Measurements from ENCODE around the gene C9orf78.

Gene C9orf78

GRCh38 chr9:129845373-129845772 is 10.3 kb upstream of the C9orf78 start:
- DNase-seq, result no peak

- DNase-seq, result no peak
Observed at GRCh38 chr9:129841071-129841470, 6.0 kb upstream of the C9orf78 start.

DNA sequence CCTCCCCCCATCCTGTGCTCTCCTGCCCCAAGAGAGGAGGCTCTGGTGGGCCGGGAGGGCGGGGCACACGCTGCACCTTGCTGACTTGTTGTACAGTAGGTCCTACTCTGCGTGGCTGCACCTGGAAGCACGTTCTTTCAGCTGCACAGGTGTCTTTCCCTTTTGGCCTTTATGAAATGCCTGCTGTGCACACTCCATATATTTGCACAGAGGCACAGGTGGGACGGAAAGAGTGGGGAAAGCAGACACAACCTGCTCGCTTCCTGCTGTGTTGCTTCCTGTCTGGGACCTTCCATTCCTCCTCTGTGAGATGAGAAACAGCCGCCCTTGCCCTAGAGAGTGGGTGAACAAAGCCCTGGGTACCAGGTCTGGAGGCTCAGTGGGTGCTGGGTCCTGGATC is 5.0 kb upstream of the C9orf78 start:
- DNase-seq, result no peak

DNA sequence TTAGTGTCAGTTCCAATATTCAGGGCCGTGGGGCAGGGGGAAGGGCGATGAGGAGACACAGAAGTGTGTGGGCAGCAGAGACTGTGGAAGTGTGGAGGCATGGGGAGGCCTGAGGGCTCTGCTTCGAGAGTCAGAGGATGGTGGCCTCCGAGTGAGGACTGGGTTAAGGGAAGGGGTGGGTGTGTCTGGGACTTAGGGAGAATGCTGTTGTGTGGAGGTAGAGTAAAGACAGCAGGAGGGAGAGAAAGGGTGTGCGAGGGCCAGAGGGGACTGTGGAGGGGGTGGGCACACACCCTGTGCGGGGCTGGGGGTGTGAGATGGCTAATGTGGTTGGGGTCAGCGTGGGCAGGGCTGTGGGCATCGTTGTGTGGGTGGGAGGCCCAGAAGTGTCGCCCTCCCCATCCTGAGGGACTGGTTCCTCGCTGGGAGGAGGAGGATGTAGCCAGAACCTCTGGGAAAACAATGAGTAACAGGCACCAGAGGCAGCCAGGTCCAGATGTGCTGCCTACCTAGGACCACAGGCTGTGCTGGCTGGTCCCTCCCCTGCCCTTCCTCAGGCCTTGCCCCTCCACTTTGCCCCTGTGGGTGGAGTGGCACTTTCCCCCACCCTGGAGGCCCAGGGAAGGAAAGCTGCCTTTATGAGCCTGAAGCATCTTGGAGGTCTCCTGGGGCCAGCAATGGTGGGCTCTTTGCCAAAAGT is 4.4 kb upstream of the C9orf78 start:
- DNase-seq, result no peak

DNA sequence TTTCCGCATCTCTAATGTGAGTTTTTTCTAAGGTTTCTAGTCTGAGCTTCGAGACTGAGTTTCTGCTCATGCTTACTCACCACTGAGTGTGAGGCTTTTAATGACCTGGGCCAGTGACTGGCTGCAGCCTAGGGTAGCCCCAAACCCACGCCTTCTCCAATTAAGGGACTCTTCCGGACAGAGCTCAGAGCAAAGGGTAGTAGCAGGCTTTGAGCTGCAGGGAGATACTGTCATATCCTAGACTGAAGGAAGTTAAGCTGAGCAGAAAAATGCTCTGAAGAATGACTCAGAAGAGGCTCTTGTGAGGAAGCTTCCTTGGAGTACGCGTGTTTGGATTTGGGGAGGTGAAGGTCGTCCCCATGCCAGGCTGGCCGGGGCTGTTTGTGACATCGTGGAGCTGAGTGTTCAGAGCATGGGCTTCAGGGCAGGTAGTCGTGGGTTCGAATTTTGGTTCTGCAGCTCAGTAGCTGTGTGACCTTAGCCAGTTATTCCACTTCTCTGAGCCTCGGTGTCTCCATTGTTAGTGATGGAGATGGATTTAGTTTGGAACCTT is 3.7 kb upstream of the C9orf78 start:
- no peak for DNase-seq

DNA sequence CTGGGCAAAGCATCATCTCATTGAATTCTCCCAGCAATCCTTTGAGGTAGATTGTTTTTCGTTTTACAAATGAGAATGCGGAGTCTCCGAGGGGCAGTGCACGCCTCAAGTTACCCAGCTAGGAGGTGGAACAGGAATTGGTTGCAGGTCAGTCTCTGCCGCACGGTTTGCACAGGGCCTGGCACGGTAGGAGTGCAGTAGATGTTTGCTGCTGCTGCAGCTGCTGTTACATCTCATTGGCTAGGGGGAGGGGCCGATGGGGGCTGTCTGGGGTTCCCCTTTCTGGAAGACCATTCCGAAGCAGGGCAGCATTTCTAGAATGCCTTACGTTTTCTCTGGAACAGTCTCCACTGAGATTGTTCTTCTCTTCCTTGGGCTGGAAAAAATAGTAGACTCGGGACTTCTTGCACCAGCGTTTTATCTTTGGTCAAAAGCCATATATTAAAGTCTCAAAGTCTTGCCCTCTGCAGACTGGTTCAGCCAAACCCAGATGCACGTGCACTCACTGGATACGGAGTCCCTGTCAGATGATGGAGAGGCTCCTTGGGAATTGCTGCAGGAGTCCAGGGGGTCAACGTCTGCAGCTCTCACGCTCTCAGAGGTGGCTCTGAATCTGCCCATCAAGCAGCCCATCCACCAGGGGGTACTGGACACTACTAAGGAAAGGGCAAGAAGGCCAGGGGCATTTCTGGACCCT is 1.4 kb upstream of the C9orf78 start:
- DNase-seq, result peak in 5 of 51 donors; percentile 4 to 9 (median 7)

- DNase-seq, result peak in 5 of 51 donors; percentile 22 to 33 (median 30)
Observed at GRCh38 chr9:129835860-129836223, 767 bp upstream of the C9orf78 start.

- peak in 3 of 51 donors; percentile 10 to 42 (median 35) for DNase-seq
Observed at GRCh38 chr9:129834489-129835127, 467 bp downstream of the C9orf78 start.

GRCh38 chr9:129832982-129833381 is 2.1 kb downstream of the C9orf78 start:
- no peak for DNase-seq

DNA sequence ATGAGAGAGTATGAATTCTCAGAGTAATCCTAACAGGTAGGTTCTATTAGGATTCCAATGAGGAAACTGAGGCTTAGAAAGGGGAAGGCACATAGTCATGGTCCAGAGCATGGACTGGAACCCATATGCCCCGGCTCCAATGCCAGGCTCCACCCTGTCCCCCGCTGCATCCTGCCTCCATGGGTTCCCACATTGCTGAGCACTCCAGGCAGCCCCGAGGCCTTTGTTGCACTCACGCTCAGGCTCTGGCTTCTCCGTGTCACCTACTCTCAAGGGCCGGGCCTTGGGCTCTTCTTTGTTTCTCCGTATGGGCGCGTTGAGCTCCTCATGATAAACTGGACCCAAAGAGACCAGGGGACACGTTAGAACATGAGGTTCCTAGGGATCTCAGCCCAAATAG is 6.1 kb downstream of the C9orf78 start:
- DNase-seq, result no peak

DNA sequence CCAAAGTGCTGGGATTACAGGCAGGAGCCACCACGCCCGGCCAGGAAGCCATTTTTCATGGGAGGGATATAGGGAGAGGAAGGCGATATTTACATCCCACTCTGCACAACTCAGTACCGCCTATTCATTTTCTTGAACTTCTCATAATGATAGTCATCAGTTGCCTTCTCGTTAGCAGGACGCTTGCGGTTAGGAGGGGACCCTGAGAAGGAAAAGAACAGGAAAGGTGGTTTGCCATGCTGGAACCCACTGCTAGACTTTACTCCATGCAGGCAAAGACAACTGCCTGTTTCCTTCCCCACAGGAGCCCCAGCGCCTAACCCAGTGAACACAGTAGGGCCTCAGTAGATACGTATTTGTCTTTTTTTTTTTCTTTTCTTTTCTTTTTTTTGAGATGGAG is 7.0 kb downstream of the C9orf78 start:
- no peak for DNase-seq

- DNase-seq, result no peak
Observed at GRCh38 chr9:129826759-129827158, 8.3 kb downstream of the C9orf78 start.

GRCh38 chr9:129826344-129826743 is 8.7 kb downstream of the C9orf78 start:
- DNase-seq, result no peak

DNA sequence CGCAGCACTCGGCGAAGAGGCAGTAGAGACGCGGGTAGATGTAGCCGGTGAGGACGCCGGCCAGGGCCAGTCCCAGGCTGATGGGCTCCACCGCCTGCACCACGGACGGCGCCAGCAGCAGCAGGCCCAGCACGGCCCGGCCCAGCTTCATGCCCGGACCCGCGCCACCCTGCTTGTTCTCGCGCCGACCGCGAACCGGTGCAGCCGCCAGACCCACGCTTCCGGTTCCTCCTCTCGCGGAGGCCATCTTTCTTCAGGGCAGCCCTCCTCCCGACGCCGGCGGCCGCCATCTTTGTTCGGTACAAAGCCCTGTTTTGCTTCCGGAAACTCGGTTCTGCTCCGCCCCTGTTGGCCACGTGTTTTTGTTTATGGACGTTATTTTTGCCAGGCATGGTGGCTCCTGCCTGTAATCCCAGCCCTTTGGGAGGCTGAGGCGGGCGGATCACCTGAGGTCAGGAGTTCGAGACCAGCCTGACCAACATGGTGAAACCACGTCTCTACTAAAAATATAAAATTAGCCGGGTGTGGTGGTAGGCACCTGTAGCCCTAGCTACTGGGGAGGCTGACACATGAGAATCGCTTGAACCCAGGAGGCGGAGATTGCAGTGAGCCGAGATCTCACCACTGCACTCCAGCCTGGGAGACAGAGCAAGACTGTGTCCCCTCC is 11.0 kb downstream of the C9orf78 start, which contains the start of gene TOR1A:
TOR1A (minus strand) TSS at position 202 of the 667 bp plus-strand sequence; CDS start at position 151, 51 bp downstream.
- peak; percentile 29 to 95 (median 87) for DNase-seq

GRCh38 chr9:129823542-129823934 is 11.5 kb downstream of the C9orf78 start:
- peak in 3 of 51 donors; percentile 35 to 40 (median 38) for DNase-seq

DNA sequence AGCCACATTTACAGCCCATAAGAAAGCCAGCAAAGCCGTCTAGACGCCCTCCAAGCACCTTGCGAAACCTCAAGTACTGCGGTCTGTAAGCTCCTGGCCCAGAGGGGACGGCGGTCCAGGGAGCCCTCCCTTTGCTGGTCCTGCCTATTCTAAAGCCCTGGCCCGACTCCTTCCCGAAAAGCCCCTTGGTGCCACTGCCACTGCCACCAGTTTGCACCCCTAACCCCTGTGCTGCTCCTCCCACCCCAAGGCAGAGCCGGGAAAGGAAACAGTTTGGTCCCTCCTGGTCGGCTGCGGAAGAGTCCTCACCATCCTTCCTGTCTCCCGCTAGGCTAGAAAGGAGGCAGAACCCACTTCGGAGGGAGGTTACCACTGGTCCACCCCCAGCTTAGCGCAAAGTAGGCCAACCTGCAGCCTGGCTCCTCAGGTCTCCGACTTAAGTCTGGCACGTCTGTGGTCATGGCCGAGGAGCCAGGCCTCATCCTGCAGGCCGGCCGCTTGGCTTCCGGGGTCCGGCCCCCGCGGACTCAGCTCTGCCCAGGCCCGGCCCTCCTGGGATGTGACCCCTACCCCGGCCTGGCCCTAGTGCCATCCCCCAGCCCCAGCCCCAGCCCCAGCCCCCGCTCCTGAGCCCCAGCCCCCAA is 12.1 kb downstream of the C9orf78 start:
- peak in 1 of 51 donors; percentile 35 for DNase-seq

DNA sequence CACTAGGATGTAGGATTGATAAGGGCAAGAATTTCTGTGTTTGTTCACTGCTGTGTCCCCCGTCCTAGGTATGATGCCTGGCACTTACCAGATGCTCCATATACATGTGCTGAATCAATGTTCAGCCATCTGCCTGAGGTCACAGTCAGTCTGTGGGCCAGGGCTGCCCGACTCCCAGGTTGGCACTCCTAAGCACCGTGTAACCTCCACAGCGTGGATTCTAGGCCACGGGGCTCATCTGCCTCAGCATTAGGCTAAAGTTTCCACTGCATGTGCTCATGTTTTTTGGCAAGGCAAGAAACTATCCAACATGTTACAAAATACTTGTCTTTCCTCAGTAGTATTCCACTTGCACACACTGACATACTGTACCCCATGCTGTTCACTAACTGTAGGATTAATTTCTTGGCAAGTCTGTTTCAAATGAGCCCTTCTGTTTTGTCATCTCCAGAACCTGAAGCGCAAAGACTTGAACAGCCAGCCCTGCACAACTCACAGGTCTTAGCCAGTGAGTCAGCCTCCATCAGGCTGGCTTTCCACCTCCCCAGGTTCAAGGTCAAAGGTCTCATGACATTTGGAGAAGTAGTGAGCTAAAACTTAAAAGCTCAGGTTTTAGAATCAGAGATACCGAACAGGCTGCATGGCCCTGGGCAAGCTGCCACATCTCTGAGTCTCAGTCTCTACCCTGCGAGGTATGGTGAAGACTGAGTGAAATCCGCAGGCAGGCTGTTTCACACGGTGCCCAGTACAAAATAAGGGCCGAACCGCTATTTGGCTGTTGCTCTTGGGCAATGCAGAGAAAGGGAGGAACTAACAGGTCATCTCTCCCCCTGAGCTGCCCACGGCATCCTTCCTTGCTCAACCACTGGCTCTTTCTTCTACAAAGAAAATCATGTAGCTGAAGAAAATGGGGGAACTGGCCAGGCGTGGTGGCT is 18.3 kb downstream of the C9orf78 start:
- no peak for DNase-seq

- no peak for DNase-seq
Observed at GRCh38 chr9:129815278-129815677, 19.8 kb downstream of the C9orf78 start.

GRCh38 chr9:129814432-129815223 is 20.4 kb downstream of the C9orf78 start:
- DNase-seq, result no peak
